HepG2 (cell line): ENCODE measurements around the gene INHBB. TPM values are rescaled to one million over a fixed set of nuclear protein-coding genes. Genes with fewer than 3 reads are reported as not detected.
A peak's percentile ranks its signal among the peaks of the same experiment; 100 is the strongest.

ENCODE experiments used
- MIER2 ChIP-seq: IDR thresholded peaks from 2 replicates; pipeline ENCODE4 v1.6.1; 2016; ENCODE audit warnings: missing biosample characterization, missing genetic modification reagents
- PCBP1 ChIP-seq: fragments of 200-400 bp; formaldehyde crosslinking; IDR thresholded peaks from 2 replicates; pipeline ENCODE4 v1.6.1; 2017; ENCODE audit warnings: mild to moderate bottlenecking, low read depth, low read length, borderline replicate concordance
- polyA plus RNA-seq, 8 experiments: library from polyadenylated mRNA; depleted of rRNA in 3 of 8; stranded (reverse) in 7 of 8; unstranded in 1 of 8; fragments of >200 nt; fragmentation: Illumina TruSeq in 4 of 8; extraction: Trizol in 4 of 8; gene quantifications; 2 replicates each; pipeline versions ENCODE4 v1.2.1 to v1.2.3, GENCODE V29; 2011 to 2016; ENCODE audit warnings: low read depth in 4 of 8, missing spikeins in 1 of 8, mixed read lengths in 1 of 8; ENCODE audit not compliant: insufficient read depth in 1 of 8
- total RNA-seq, 5 experiments: library from RNA; depleted of rRNA; stranded (reverse); fragments of >200 nt; fragmentation: Illumina TruSeq; extraction: Trizol; gene quantifications; 2 replicates each; pipeline ENCODE4 v1.2.3, GENCODE V29; 2016; ENCODE audit warnings: low read depth in 1 of 5
- TF ChIP-seq, protein P1 (sequence below): sonication (generic); formaldehyde crosslinking; IDR thresholded peaks from 2 replicates; pipeline ENCODE4 v1.4.0; 2020; ENCODE audit warnings: mild to moderate bottlenecking, missing genetic modification reagents
- TF ChIP-seq, protein P2 (sequence below): sonication (generic); formaldehyde crosslinking; IDR thresholded peaks from 2 replicates; pipeline ENCODE4 v1.4.0; 2020; ENCODE audit warnings: missing genetic modification reagents
- TF ChIP-seq, protein P3 (sequence below): sonication (generic); formaldehyde crosslinking; IDR thresholded peaks from 2 replicates; pipeline ENCODE4 v1.4.0; 2020; ENCODE audit warnings: mild to moderate bottlenecking, missing genetic modification reagents, borderline replicate concordance
- TF ChIP-seq, protein P4 (sequence below): sonication (generic); formaldehyde crosslinking; IDR thresholded peaks from 2 replicates; pipeline ENCODE4 v1.5.1; 2020; ENCODE audit warnings: missing genetic modification reagents, mild to moderate bottlenecking, borderline replicate concordance
- TF ChIP-seq, protein P5 (sequence below), 2 experiments: IDR thresholded peaks; 2 replicates each; pipeline ENCODE4 v1.6.1; 2011 to 2012; ENCODE audit warnings: low read length in 2 of 2, borderline replicate concordance in 1 of 2, low read depth in 1 of 2, mild to moderate bottlenecking in 1 of 2, moderate library complexity in 1 of 2
- TF ChIP-seq, protein P6 (sequence below): sonication (generic); formaldehyde crosslinking; conservative IDR thresholded peaks from 2 replicates; pipeline ENCODE4 v1.8.0; 2022; ENCODE audit warnings: missing genetic modification reagents
- TF ChIP-seq, protein P7 (sequence below): conservative IDR thresholded peaks from 2 replicates; pipeline ENCODE4 v1.6.1; 2018; ENCODE audit warnings: missing genetic modification reagents

Gene INHBB
- total and polyA plus RNA-seq, 2 of the 13 experiments (the other 11 are each of a cell fraction or from before 2014, with no cell fraction given): 0.20 to 1.7 TPM

DNA sequence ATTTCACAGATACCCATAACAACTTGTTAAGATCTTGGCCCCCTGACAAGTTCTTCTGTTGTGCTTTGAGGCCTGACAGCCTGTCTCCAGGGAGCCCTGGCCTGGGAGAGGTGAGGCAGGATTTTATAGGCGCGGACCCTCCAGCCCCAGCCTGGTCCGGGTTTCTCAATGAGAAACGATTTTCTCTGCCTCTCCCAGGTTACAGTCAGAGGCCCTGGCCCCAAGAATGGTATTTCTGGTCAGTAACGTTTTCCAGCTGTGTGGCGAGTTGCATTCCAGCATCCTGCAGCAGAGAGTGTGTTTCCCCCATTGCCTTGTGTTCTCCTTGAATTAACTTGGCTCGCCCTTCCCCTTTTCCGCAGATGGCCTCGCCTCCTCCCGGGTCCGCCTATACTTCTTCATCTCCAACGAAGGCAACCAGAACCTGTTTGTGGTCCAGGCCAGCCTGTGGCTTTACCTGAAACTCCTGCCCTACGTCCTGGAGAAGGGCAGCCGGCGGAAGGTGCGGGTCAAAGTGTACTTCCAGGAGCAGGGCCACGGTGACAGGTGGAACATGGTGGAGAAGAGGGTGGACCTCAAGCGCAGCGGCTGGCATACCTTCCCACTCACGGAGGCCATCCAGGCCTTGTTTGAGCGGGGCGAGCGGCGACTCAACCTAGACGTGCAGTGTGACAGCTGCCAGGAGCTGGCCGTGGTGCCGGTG lies 3.0 kb downstream of the INHBB start (continued):
- TF ChIP-seq, protein P1, sequence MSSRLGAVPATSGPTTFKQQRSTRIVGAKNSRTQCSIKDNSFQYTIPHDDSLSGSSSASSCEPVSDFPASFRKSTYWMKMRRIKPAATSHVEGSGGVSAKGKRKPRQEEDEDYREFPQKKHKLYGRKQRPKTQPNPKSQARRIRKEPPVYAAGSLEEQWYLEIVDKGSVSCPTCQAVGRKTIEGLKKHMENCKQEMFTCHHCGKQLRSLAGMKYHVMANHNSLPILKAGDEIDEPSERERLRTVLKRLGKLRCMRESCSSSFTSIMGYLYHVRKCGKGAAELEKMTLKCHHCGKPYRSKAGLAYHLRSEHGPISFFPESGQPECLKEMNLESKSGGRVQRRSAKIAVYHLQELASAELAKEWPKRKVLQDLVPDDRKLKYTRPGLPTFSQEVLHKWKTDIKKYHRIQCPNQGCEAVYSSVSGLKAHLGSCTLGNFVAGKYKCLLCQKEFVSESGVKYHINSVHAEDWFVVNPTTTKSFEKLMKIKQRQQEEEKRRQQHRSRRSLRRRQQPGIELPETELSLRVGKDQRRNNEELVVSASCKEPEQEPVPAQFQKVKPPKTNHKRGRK (CRISPR knock-in tag): no peak
- TF ChIP-seq MIER2 (CRISPR knock-in tag) (no peak), PCBP1 (no peak)
- TF ChIP-seq, protein P2, sequence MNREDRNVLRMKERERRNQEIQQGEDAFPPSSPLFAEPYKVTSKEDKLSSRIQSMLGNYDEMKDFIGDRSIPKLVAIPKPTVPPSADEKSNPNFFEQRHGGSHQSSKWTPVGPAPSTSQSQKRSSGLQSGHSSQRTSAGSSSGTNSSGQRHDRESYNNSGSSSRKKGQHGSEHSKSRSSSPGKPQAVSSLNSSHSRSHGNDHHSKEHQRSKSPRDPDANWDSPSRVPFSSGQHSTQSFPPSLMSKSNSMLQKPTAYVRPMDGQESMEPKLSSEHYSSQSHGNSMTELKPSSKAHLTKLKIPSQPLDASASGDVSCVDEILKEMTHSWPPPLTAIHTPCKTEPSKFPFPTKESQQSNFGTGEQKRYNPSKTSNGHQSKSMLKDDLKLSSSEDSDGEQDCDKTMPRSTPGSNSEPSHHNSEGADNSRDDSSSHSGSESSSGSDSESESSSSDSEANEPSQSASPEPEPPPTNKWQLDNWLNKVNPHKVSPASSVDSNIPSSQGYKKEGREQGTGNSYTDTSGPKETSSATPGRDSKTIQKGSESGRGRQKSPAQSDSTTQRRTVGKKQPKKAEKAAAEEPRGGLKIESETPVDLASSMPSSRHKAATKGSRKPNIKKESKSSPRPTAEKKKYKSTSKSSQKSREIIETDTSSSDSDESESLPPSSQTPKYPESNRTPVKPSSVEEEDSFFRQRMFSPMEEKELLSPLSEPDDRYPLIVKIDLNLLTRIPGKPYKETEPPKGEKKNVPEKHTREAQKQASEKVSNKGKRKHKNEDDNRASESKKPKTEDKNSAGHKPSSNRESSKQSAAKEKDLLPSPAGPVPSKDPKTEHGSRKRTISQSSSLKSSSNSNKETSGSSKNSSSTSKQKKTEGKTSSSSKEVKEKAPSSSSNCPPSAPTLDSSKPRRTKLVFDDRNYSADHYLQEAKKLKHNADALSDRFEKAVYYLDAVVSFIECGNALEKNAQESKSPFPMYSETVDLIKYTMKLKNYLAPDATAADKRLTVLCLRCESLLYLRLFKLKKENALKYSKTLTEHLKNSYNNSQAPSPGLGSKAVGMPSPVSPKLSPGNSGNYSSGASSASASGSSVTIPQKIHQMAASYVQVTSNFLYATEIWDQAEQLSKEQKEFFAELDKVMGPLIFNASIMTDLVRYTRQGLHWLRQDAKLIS (CRISPR knock-in tag): no peak
- TF ChIP-seq, protein P3, sequence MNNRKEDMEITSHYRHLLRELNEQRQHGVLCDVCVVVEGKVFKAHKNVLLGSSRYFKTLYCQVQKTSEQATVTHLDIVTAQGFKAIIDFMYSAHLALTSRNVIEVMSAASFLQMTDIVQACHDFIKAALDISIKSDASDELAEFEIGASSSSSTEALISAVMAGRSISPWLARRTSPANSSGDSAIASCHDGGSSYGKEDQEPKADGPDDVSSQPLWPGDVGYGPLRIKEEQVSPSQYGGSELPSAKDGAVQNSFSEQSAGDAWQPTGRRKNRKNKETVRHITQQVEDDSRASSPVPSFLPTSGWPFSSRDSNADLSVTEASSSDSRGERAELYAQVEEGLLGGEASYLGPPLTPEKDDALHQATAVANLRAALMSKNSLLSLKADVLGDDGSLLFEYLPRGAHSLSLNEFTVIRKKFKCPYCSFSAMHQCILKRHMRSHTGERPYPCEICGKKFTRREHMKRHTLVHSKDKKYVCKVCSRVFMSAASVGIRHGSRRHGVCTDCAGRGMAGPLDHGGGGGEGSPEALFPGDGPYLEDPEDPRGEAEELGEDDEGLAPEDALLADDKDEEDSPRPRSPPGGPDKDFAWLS (CRISPR knock-in tag): no peak
- TF ChIP-seq, protein P4, sequence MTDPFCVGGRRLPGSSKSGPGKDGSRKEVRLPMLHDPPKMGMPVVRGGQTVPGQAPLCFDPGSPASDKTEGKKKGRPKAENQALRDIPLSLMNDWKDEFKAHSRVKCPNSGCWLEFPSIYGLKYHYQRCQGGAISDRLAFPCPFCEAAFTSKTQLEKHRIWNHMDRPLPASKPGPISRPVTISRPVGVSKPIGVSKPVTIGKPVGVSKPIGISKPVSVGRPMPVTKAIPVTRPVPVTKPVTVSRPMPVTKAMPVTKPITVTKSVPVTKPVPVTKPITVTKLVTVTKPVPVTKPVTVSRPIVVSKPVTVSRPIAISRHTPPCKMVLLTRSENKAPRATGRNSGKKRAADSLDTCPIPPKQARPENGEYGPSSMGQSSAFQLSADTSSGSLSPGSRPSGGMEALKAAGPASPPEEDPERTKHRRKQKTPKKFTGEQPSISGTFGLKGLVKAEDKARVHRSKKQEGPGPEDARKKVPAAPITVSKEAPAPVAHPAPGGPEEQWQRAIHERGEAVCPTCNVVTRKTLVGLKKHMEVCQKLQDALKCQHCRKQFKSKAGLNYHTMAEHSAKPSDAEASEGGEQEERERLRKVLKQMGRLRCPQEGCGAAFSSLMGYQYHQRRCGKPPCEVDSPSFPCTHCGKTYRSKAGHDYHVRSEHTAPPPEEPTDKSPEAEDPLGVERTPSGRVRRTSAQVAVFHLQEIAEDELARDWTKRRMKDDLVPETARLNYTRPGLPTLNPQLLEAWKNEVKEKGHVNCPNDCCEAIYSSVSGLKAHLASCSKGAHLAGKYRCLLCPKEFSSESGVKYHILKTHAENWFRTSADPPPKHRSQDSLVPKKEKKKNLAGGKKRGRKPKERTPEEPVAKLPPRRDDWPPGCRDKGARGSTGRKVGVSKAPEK (CRISPR knock-in tag): no peak
- TF ChIP-seq, protein P5, sequence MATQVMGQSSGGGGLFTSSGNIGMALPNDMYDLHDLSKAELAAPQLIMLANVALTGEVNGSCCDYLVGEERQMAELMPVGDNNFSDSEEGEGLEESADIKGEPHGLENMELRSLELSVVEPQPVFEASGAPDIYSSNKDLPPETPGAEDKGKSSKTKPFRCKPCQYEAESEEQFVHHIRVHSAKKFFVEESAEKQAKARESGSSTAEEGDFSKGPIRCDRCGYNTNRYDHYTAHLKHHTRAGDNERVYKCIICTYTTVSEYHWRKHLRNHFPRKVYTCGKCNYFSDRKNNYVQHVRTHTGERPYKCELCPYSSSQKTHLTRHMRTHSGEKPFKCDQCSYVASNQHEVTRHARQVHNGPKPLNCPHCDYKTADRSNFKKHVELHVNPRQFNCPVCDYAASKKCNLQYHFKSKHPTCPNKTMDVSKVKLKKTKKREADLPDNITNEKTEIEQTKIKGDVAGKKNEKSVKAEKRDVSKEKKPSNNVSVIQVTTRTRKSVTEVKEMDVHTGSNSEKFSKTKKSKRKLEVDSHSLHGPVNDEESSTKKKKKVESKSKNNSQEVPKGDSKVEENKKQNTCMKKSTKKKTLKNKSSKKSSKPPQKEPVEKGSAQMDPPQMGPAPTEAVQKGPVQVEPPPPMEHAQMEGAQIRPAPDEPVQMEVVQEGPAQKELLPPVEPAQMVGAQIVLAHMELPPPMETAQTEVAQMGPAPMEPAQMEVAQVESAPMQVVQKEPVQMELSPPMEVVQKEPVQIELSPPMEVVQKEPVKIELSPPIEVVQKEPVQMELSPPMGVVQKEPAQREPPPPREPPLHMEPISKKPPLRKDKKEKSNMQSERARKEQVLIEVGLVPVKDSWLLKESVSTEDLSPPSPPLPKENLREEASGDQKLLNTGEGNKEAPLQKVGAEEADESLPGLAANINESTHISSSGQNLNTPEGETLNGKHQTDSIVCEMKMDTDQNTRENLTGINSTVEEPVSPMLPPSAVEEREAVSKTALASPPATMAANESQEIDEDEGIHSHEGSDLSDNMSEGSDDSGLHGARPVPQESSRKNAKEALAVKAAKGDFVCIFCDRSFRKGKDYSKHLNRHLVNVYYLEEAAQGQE (IDR thresholded peaks at IDR 0.05; ENCODE audit: borderline replicate concordance in 1 of 2, low read depth in 1 of 2, low read length in 2 of 2): peak; percentile 25 to 52; a peak in 3 of 4 replicates
- TF ChIP-seq, protein P6, sequence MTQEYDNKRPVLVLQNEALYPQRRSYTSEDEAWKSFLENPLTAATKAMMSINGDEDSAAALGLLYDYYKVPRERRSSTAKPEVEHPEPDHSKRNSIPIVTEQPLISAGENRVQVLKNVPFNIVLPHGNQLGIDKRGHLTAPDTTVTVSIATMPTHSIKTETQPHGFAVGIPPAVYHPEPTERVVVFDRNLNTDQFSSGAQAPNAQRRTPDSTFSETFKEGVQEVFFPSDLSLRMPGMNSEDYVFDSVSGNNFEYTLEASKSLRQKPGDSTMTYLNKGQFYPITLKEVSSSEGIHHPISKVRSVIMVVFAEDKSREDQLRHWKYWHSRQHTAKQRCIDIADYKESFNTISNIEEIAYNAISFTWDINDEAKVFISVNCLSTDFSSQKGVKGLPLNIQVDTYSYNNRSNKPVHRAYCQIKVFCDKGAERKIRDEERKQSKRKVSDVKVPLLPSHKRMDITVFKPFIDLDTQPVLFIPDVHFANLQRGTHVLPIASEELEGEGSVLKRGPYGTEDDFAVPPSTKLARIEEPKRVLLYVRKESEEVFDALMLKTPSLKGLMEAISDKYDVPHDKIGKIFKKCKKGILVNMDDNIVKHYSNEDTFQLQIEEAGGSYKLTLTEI (CRISPR knock-in tag): no peak
- TF ChIP-seq, protein P7, sequence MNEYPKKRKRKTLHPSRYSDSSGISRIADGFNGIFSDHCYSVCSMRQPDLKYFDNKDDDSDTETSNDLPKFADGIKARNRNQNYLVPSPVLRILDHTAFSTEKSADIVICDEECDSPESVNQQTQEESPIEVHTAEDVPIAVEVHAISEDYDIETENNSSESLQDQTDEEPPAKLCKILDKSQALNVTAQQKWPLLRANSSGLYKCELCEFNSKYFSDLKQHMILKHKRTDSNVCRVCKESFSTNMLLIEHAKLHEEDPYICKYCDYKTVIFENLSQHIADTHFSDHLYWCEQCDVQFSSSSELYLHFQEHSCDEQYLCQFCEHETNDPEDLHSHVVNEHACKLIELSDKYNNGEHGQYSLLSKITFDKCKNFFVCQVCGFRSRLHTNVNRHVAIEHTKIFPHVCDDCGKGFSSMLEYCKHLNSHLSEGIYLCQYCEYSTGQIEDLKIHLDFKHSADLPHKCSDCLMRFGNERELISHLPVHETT: no peak
